Endothelial cell of umbilical vein (primary cell): ENCODE data around the gene TMEM184B. TPM values are rescaled to one million over a fixed set of nuclear protein-coding genes. Genes with fewer than 3 reads are reported as not detected.

Experiments
- BruUV-seq: library from RNA; stranded (reverse); fragments of 400-500 nt; replicated peaks from 2 replicates; lab custom pipeline; 2021; lab: Mats Ljungman, UMichigan
- CTCF ChIA-PET: fragments of 300-600, 350-600 bp; sonication (Branson Sonifier 250); formaldehyde crosslinking; loops from one replicate; lab custom pipeline; 2021; ENCODE audit warnings: antibody characterized with exemption, inconsistent platforms; lab: Charles Lee
- POLR2A ChIA-PET: fragments of 300-600, 350-600 bp; sonication (Branson Sonifier 250); formaldehyde crosslinking; loops from one replicate; lab custom pipeline; 2021; ENCODE audit warnings: antibody characterized with exemption, inconsistent platforms; lab: Charles Lee
- DNase-seq: peaks from one replicate; pipeline ENCODE4 v3.0.0-alpha.2; 2011; ENCODE audit warnings: low read depth, low spot score
- FAIRE-seq: peaks from 2 replicates; lab custom pipeline; 2011; peaks lifted over from hg19 to GRCh38; lab: Jason Lieb, UNC
- H2AFZ ChIP-seq: 2 replicates; pipeline ENCODE4 v1.6.0; 2012; ENCODE audit warnings: low read depth, low read length, control low read depth, inconsistent platforms
- H3K27ac ChIP-seq: 2 replicates; pipeline ENCODE4 v1.5.1; 2011; ENCODE audit warnings: low read depth, mild to moderate bottlenecking, control low read depth, low read length, moderate library complexity; ENCODE audit not compliant: insufficient read depth
- H3K27me3 ChIP-seq, 2 experiments: 2 replicates each; pipeline versions ENCODE4 v1.6.0 to v1.6.1; 2011; ENCODE audit warnings: low read length in 2 of 2, mixed read lengths in 1 of 2; ENCODE audit not compliant: control insufficient read depth in 2 of 2, insufficient read depth in 2 of 2
- H3K36me3 ChIP-seq, 2 experiments: 2 replicates in 1 of 2; 3 replicates in 1 of 2; pipeline ENCODE4 v1.5.1; 2011; ENCODE audit warnings: low read length in 2 of 2, mild to moderate bottlenecking in 1 of 2, moderate library complexity in 1 of 2; ENCODE audit not compliant: control insufficient read depth in 2 of 2, insufficient read depth in 2 of 2; ENCODE audit errors: extremely low read depth in 1 of 2
- H3K4me1 ChIP-seq: 3 replicates; pipeline ENCODE4 v1.5.1; 2011; ENCODE audit warnings: mild to moderate bottlenecking, low read length; ENCODE audit not compliant: control insufficient read depth, insufficient read depth; ENCODE audit errors: extremely low read depth
- H3K4me2 ChIP-seq: 2 replicates; pipeline ENCODE4 v1.6.1; 2011; ENCODE audit warnings: low read length, control low read depth, mixed read lengths; ENCODE audit not compliant: insufficient read depth
- H3K4me3 ChIP-seq, 3 experiments: fragments of 200-600 bp in 1 of 3; sonication (generic), shearing (Covaris generic) in 1 of 3; replicated peaks in 1 of 3; 2 replicates each; pipeline ENCODE4 v1.5.1; 2011 to 2016; ENCODE audit warnings: control low read depth in 3 of 3, low read length in 3 of 3, mild to moderate bottlenecking in 2 of 3, inconsistent platforms in 1 of 3, low read depth in 1 of 3, moderate library complexity in 1 of 3; ENCODE audit not compliant: insufficient read depth in 1 of 3
- H3K79me2 ChIP-seq: 2 replicates; pipeline ENCODE4 v1.6.0; 2012; ENCODE audit warnings: low read length, inconsistent platforms; ENCODE audit not compliant: control insufficient read depth, insufficient read depth
- H3K9ac ChIP-seq: replicated peaks from 2 replicates; pipeline ENCODE3; 2011; ENCODE audit warnings: low read length, control low read depth; ENCODE audit not compliant: insufficient read depth; ENCODE audit errors: extremely low read depth
- H3K9me1 ChIP-seq: replicated peaks from 3 replicates; pipeline ENCODE4 v1.6.0; 2011; ENCODE audit warnings: mild to moderate bottlenecking, low read length; ENCODE audit not compliant: control insufficient read depth, insufficient read depth; ENCODE audit errors: extremely low read depth
- H3K9me3 ChIP-seq: replicated peaks from 2 replicates; pipeline ENCODE4 v1.5.1; 2012; ENCODE audit warnings: low read length, inconsistent platforms; ENCODE audit not compliant: control insufficient read depth, insufficient read depth
- H4K20me1 ChIP-seq: replicated peaks from 2 replicates; pipeline ENCODE3; 2011; ENCODE audit warnings: mild to moderate bottlenecking, low read length; ENCODE audit not compliant: control insufficient read depth, insufficient read depth; ENCODE audit errors: extremely low read depth
- EZH2 ChIP-seq: IDR thresholded peaks from 2 replicates; pipeline ENCODE4 v1.6.1; 2012; ENCODE audit warnings: borderline replicate concordance, low read depth, mild to moderate bottlenecking, moderate library complexity, low read length, inconsistent platforms; ENCODE audit not compliant: severe bottlenecking
- FOS ChIP-seq: IDR thresholded peaks from 2 replicates; pipeline ENCODE4 v1.6.1; 2011; ENCODE audit warnings: mild to moderate bottlenecking, low read length, moderate library complexity, borderline replicate concordance; ENCODE audit not compliant: insufficient read depth
- GATA2 ChIP-seq: IDR thresholded peaks from 2 replicates; pipeline ENCODE4 v1.7.0; 2011; ENCODE audit warnings: low read depth, mild to moderate bottlenecking, moderate library complexity, mixed read lengths, low read length; ENCODE audit not compliant: insufficient read length, insufficient read depth
- JUN ChIP-seq: IDR thresholded peaks from 2 replicates; pipeline ENCODE4 v1.6.1; 2011; ENCODE audit warnings: borderline replicate concordance, low read depth; ENCODE audit not compliant: insufficient read length, insufficient read depth
- MYC ChIP-seq: IDR thresholded peaks from one replicate; pipeline ENCODE4 v1.6.1; 2011; ENCODE audit warnings: mild to moderate bottlenecking, low read depth, low read length
- POLR2A ChIP-seq: IDR thresholded peaks from 2 replicates; pipeline ENCODE4 v1.6.1; 2012; ENCODE audit warnings: low read depth, mild to moderate bottlenecking, control low read depth, low read length
- POLR2AphosphoS5 ChIP-seq: IDR thresholded peaks from 2 replicates; pipeline ENCODE4 v1.6.1; 2012; ENCODE audit warnings: low read depth, mild to moderate bottlenecking, control low read depth, low read length, moderate library complexity; ENCODE audit not compliant: insufficient read depth
- dilution Hi-C: fragments of 300-500 bp; cut with MboI; formaldehyde crosslinking; loops from one replicate; pipeline ENCODE4 v1.15.0; 2019; ENCODE audit warnings: low sequenced_read_pairs; ENCODE audit not compliant: extremely low pct_ligation_motif_present
- intact Hi-C: fragments of 100-400 bp; cut with micrococcal nuclease; formaldehyde crosslinking; loops from one replicate; pipeline ENCODE4 v1.10.0; 2022
- polyA plus RNA-seq, 4 experiments: library from polyadenylated mRNA; depleted of rRNA in 3 of 4; stranded (reverse) in 3 of 4; unstranded in 1 of 4; fragments of >200 nt; gene quantifications; 2 replicates each; pipeline versions ENCODE4 v1.2.1 to v1.2.3, GENCODE V29; 2011 to 2012; ENCODE audit warnings: missing spikeins in 1 of 4
- total RNA-seq: library from RNA; stranded (reverse); gene quantifications from 2 replicates; pipeline ENCODE4 v1.2.3, GENCODE V29; 2021
- TF ChIP-seq, protein P1 (sequence below), 2 donors: IDR thresholded peaks; 1 replicate in 1 of 2; 2 replicates in 1 of 2; pipeline ENCODE4 v1.5.1; 2011; ENCODE audit warnings: low read length in 2 of 2, mild to moderate bottlenecking in 2 of 2, moderate library complexity in 2 of 2, control low read depth in 1 of 2, inconsistent platforms in 1 of 2, low read depth in 1 of 2; ENCODE audit not compliant: insufficient read depth in 1 of 2; ENCODE audit errors: extremely low read depth in 1 of 2
- TF ChIP-seq, protein P2 (sequence below): IDR thresholded peaks from 2 replicates; pipeline ENCODE4 v1.6.1; 2011; ENCODE audit not compliant: insufficient read depth, insufficient read length

Gene TMEM184B
- total and polyA plus RNA-seq, 2 donors (not counting 3 experiments of a cell fraction or from before 2014, with no cell fraction given), result 72.5 to 96.6 TPM

GRCh38 chr22:38236786-38237185 is 36.0 kb downstream of the TMEM184B start:
- H3K9ac ChIP-seq, result no peak overlapping the region
- TF ChIP-seq GATA2, result no peak
- TF ChIP-seq MYC, result no peak
- TF ChIP-seq JUN, result no peak
- TF ChIP-seq, protein P1, sequence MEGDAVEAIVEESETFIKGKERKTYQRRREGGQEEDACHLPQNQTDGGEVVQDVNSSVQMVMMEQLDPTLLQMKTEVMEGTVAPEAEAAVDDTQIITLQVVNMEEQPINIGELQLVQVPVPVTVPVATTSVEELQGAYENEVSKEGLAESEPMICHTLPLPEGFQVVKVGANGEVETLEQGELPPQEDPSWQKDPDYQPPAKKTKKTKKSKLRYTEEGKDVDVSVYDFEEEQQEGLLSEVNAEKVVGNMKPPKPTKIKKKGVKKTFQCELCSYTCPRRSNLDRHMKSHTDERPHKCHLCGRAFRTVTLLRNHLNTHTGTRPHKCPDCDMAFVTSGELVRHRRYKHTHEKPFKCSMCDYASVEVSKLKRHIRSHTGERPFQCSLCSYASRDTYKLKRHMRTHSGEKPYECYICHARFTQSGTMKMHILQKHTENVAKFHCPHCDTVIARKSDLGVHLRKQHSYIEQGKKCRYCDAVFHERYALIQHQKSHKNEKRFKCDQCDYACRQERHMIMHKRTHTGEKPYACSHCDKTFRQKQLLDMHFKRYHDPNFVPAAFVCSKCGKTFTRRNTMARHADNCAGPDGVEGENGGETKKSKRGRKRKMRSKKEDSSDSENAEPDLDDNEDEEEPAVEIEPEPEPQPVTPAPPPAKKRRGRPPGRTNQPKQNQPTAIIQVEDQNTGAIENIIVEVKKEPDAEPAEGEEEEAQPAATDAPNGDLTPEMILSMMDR (IDR thresholded peaks at IDR 0.05; ENCODE audit: extremely low read depth in 1 of 2, insufficient read depth in 1 of 2, low read depth in 1 of 2, low read length in 2 of 2), result no peak
- H3K9me1 ChIP-seq, result no peaks in the 10 kb centered on the region
- FAIRE-seq (no peak), DNase-seq (no peak)
- H3K79me2 ChIP-seq, result peaks cover 3% of the 10 kb centered on the region
- H3K36me3 ChIP-seq, result peaks cover 5 to 24% of the 10 kb centered on the region in 2 experiments
- H3K27ac ChIP-seq, result no peak overlapping the region
- ChIA-PET CTCF (no interaction called here), POLR2A (no interaction called here)
- BruUV-seq, result no TSS peak
- no peak overlapping the region for H3K4me2 ChIP-seq
- no peak overlapping the region for H2AFZ ChIP-seq
- intact Hi-C loops, result loop anchor here (5.0 to 10.0 kb wide), 3 partner anchors 36 to 338 kb away; partner anchors contain the start of genes DMC1 and TMEM184B
- dilution Hi-C loops, result no loop called here
- no peak overlapping the region for H3K4me3 ChIP-seq
- H3K27me3 ChIP-seq, result no peaks in the 10 kb centered on the region
- no peaks in the 10 kb centered on the region for H3K9me3 ChIP-seq
- peaks cover 36% of the 10 kb centered on the region for H3K4me1 ChIP-seq
- no peaks in the 10 kb centered on the region for H4K20me1 ChIP-seq

DNA sequence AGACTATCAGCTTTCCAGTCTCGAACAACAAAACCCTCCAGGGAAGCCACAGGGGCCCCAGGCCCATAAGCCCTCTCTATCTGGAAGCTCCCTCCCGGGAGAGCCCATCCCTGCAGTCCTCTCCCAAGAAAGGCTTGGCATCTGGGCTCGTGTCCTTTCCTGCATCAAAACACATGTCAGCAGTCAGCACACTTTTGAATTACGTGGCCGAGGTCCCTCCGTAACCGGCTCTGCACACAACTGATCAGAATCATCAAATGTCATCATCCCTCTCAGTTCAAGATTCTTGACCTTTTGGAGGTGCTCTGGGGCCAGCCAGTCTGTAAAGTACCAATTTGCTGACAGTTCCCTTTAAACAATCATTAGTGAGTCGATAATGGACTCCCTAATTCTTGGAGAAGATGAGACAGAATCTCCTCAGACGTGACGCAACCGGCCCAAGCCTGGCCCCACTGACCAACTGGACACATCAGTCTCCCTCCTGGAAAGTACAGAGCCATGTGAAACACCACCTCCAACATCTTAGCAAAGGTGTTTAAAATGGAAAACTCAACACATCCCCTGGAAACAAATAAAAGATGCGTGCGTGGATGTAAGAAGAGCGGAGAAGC is 37.5 kb downstream of the TMEM184B start:
- Histone ChIP-seq H2AFZ (no peak overlapping the region), H3K9me3 (no peaks in the 10 kb centered on the region), H3K4me2 (no peak overlapping the region), H3K4me3 (no peak overlapping the region), H3K9ac (no peak overlapping the region), H3K36me3 (peaks cover 5 to 24% of the 10 kb centered on the region in 2 experiments), H3K27ac (no peak overlapping the region), H3K4me1 (peaks cover 38% of the 10 kb centered on the region), H3K27me3 (no peaks in the 10 kb centered on the region), H3K79me2 (peaks cover 3% of the 10 kb centered on the region), H3K9me1 (no peaks in the 10 kb centered on the region), H4K20me1 (no peaks in the 10 kb centered on the region)
- dilution Hi-C loops, result no loop called here
- DNase-seq (no peak), FAIRE-seq (no peak)
- intact Hi-C loops, result loop anchor here (5.0 to 10.0 kb wide), 3 partner anchors 37 to 339 kb away; partner anchors contain the start of genes DMC1 and TMEM184B
- TF ChIP-seq MYC (no peak), JUN (no peak), POLR2AphosphoS5 (no peak), GATA2 (no peak), POLR2A (no peak), EZH2 (no peak), FOS (no peak)
- TF ChIP-seq, protein P1 (IDR thresholded peaks at IDR 0.05; ENCODE audit: extremely low read depth in 1 of 2, insufficient read depth in 1 of 2, low read depth in 1 of 2, low read length in 2 of 2), result no peak
- TF ChIP-seq, protein P2, sequence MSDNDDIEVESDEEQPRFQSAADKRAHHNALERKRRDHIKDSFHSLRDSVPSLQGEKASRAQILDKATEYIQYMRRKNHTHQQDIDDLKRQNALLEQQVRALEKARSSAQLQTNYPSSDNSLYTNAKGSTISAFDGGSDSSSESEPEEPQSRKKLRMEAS, result no peak
- ChIA-PET POLR2A (no interaction called here), CTCF (no interaction called here)
- BruUV-seq, result no TSS peak
